ENCODE data around the gene TSPEAR. TPM values are rescaled to one million over a fixed set of nuclear protein-coding genes. Genes with fewer than 3 reads are reported as not detected.

The TSPEAR gene
- total RNA-seq, 2 donors from 2014 or later: 1.5 to 6.0 TPM

DNA sequence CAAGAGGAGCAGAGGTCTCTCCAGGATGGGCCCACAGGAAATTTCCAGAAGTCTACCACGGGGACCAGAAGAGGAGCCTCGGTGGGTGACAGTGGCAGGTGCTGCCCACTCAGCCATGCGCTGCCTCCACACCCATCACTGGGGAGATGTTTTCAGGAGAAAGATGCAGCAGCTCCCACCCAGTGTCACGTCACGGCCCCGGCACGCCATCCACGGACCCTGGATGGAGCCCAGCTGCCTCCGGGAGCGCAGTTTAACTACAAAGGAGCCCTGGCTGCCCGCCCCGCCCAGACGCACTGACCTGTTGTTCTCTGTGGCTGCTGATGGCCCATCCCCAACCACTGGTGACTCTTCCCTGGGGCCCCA, 6.8 kb downstream of the TSPEAR start:
- Histone ChIP-seq H3K9me3 (ENCODE audit: control insufficient read depth, low read length) (peaks cover 6% of the 10 kb centered on the region), H3K9ac (ENCODE audit: extremely low read depth, low read length, poor library complexity, severe bottlenecking) (no peak overlapping the region), H3K4me1 (ENCODE audit: control insufficient read depth, insufficient read depth, low read length) (peaks cover 5% of the 10 kb centered on the region), H3K36me3 (ENCODE audit: control insufficient read depth, insufficient read depth, low read length) (no peaks in the 10 kb centered on the region), H3K4me3 (ENCODE audit: low read length) (no peak overlapping the region), H3K27me3 (ENCODE audit: control insufficient read depth, insufficient read depth, low read length, poor library complexity, severe bottlenecking) (peaks cover 53% of the 10 kb centered on the region), H3K27ac (ENCODE audit: low read depth, low read length) (no peak overlapping the region)
- Mint-ChIP-seq H3K36me3 (ENCODE audit: low read depth) (no peaks in the 10 kb centered on the region), H3K4me1 (peaks cover 57% of the 10 kb centered on the region), H3K4me3 (peak overlapping the region; percentile 35), H3K27ac (no peak overlapping the region), H3K9me3 (peaks cover 10% of the 10 kb centered on the region), H3K27me3 (ENCODE audit: insufficient read depth) (peaks cover 68% of the 10 kb centered on the region)
- peak; percentile 86 for DNase-seq
- WGBS, 2 experiments (ENCODE audit: insufficient coverage in 1 of 2, insufficient read length in 1 of 2): 43 to 50% methylated on average over 9 to 13 of the region's 13 CpGs
- TF ChIP-seq, protein P1, sequence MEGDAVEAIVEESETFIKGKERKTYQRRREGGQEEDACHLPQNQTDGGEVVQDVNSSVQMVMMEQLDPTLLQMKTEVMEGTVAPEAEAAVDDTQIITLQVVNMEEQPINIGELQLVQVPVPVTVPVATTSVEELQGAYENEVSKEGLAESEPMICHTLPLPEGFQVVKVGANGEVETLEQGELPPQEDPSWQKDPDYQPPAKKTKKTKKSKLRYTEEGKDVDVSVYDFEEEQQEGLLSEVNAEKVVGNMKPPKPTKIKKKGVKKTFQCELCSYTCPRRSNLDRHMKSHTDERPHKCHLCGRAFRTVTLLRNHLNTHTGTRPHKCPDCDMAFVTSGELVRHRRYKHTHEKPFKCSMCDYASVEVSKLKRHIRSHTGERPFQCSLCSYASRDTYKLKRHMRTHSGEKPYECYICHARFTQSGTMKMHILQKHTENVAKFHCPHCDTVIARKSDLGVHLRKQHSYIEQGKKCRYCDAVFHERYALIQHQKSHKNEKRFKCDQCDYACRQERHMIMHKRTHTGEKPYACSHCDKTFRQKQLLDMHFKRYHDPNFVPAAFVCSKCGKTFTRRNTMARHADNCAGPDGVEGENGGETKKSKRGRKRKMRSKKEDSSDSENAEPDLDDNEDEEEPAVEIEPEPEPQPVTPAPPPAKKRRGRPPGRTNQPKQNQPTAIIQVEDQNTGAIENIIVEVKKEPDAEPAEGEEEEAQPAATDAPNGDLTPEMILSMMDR (conservative IDR thresholded peaks at IDR 0.05): no peak

DNA sequence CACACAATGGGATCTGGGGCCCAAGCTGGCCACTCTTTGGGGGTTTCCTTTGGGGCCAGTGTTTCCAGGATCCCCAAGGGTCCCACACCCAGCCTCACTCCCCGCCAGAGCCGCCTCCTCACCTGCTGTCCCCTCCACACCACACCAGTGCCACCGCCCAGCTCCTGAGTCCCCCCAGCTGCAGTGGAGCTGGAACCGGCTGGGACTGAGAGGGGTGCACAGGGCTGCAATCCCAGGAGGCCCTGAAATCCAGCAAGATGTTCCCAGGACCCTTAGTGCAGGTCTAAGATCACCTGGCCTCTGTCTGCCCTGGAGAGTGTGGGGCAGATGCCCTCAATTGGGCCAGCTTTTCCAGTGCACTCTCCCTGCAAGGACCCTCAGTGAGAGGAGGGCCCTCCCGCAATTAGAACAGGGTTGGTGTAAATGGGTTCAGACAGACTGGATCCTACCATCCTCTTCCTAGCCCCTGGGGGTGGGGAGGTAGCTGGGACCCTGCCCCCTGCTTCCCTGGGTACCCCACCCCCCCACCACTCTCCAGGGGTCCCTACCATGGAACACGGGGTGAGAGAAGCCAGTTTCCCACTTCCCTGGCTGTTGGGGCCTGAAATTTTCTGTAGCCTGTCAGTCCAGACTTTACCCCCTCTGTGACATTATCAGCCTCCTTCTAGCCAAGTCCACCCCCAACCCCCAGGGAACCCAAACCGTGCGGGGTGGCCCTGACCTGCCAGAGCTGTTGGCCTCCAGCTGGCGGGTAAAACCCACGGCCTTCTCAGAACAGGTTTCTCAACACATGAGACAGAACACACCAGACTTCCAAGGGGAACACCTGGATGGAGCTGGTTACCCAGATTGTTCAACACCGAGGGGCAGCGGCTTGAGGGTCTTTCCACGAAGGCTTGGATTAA, 7.4 kb downstream of the TSPEAR start:
- H3K4me3 Mint-ChIP-seq: peak overlapping the region; percentile 35
- WGBS, 2 experiments (ENCODE audit: insufficient coverage in 1 of 2, insufficient read length in 1 of 2): 49 to 58% methylated on average over 3 to 13 of the region's 13 CpGs
- H3K4me1 Mint-ChIP-seq: peaks cover 57% of the 10 kb centered on the region

DNA sequence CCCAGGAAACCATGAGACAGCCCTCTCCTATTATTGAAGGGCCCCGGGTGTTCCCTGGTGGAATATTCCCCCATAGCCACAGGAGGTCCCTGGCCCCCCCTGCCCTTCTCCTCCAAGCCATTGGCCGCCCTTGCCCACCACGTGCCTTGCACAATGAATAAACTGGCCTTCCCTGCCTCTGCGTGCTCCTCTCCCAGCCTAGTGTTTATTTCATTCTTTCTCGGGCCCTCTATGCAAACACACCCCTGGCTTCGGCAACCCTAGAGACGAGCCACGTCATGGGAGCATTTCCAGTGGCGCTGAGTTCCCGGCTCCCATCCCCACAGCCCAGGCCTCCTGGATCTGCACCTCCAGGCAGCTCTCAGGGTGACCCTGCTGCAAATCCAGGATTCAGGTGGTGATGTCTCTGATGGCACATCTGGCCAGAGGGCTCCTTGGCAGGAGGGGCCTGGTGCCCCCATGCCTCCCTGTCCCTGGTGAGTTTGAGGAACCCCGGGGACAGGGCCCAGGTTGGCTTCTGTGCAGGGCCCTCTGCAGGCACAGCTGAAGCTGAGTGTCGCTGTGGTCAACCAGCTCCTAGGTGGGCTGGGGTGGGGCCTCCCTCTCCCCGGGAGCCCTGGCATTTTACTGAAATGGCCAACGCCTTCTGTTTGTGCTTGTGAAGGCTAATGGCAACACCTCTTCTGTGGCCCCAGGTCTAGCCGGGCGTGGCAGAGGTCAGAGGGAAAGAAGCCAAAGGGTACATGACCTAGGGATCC, 8.2 kb downstream of the TSPEAR start:
- H3K9me3 ChIP-seq (ENCODE audit: control insufficient read depth, low read length): peaks cover 6% of the 10 kb centered on the region
- no peak overlapping the region for H3K27ac Mint-ChIP-seq
- TF ChIP-seq, protein P1 (conservative IDR thresholded peaks at IDR 0.05): no peak
- no peak overlapping the region for H3K9ac ChIP-seq (ENCODE audit: extremely low read depth, low read length, poor library complexity, severe bottlenecking)
- peaks cover 63% of the 10 kb centered on the region for H3K27me3 Mint-ChIP-seq (ENCODE audit: insufficient read depth)
- H3K4me3 Mint-ChIP-seq: no peak overlapping the region
- H3K27me3 ChIP-seq (ENCODE audit: control insufficient read depth, insufficient read depth, low read length, poor library complexity, severe bottlenecking): peaks cover 39% of the 10 kb centered on the region
- 76 to 83% methylated on average over 9 to 16 of the region's 16 CpGs for WGBS, 2 experiments (ENCODE audit: insufficient coverage in 1 of 2, insufficient read length in 1 of 2)
- peaks cover 10% of the 10 kb centered on the region for H3K9me3 Mint-ChIP-seq
- H3K4me1 ChIP-seq (ENCODE audit: control insufficient read depth, insufficient read depth, low read length): peaks cover 2% of the 10 kb centered on the region
- H3K36me3 Mint-ChIP-seq (ENCODE audit: low read depth): no peaks in the 10 kb centered on the region
- DNase-seq: peak; percentile 66
- no peak overlapping the region for H3K4me3 ChIP-seq (ENCODE audit: low read length)
- peaks cover 56% of the 10 kb centered on the region for H3K4me1 Mint-ChIP-seq
- no peaks in the 10 kb centered on the region for H3K36me3 ChIP-seq (ENCODE audit: control insufficient read depth, insufficient read depth, low read length)
- H3K27ac ChIP-seq (ENCODE audit: low read depth, low read length): no peak overlapping the region

More for the DNA sequence above, 7.4 kb downstream of the TSPEAR start:
- Histone ChIP-seq H3K4me1 (ENCODE audit: control insufficient read depth, insufficient read depth, low read length) (no peaks in the 10 kb centered on the region), H3K36me3 (ENCODE audit: control insufficient read depth, insufficient read depth, low read length) (no peaks in the 10 kb centered on the region), H3K4me3 (ENCODE audit: low read length) (no peak overlapping the region), H3K9ac (ENCODE audit: extremely low read depth, low read length, poor library complexity, severe bottlenecking) (no peak overlapping the region), H3K27me3 (ENCODE audit: control insufficient read depth, insufficient read depth, low read length, poor library complexity, severe bottlenecking) (peaks cover 47% of the 10 kb centered on the region), H3K27ac (ENCODE audit: low read depth, low read length) (no peak overlapping the region), H3K9me3 (ENCODE audit: control insufficient read depth, low read length) (peaks cover 6% of the 10 kb centered on the region)
- peak; percentile 68 for DNase-seq
- Mint-ChIP-seq H3K36me3 (ENCODE audit: low read depth) (no peaks in the 10 kb centered on the region), H3K9me3 (peaks cover 10% of the 10 kb centered on the region), H3K27me3 (ENCODE audit: insufficient read depth) (peaks cover 65% of the 10 kb centered on the region), H3K27ac (no peak overlapping the region)
- TF ChIP-seq, protein P1 (conservative IDR thresholded peaks at IDR 0.05): no peak

Data from endodermal cell (in vitro differentiated cells).